BJ (cell line): ENCODE results near the gene MSH5. TPM values are rescaled to one million over a fixed set of nuclear protein-coding genes. Genes with fewer than 3 reads are reported as not detected.

Experiments used
- CTCF ChIA-PET: fragments of 350-600 bp; formaldehyde crosslinking; extraction: SDS; loops from one replicate; lab custom pipeline; 2021; ENCODE audit warnings: antibody characterized with exemption, inconsistent platforms; lab: Yijun Ruan, JAX
- POLR2A ChIA-PET: fragments of 300-600 bp; sonication (Branson Sonifier 250); formaldehyde crosslinking; extraction: SDS; loops from one replicate; lab custom pipeline; 2021; ENCODE audit warnings: antibody characterized with exemption; lab: Charles Lee
- DNase-seq: peaks from one replicate; pipeline ENCODE4 v3.0.0-alpha.2; 2011; ENCODE audit warnings: low read depth
- H3K27me3 ChIP-seq: 2 replicates; pipeline ENCODE4 v1.6.0; 2011; ENCODE audit warnings: low read length; ENCODE audit not compliant: control insufficient read depth, insufficient read depth
- H3K36me3 ChIP-seq: 2 replicates; pipeline ENCODE4 v1.5.1; 2011; ENCODE audit warnings: low read length; ENCODE audit not compliant: control insufficient read depth, insufficient read depth
- H3K4me3 ChIP-seq: 2 replicates; pipeline ENCODE4 v1.5.1; 2011; ENCODE audit warnings: low read depth, mild to moderate bottlenecking, control low read depth, low read length
- polyA plus RNA-seq: library from polyadenylated mRNA; depleted of rRNA; stranded (reverse); fragments of >200 nt; gene quantifications from 2 replicates; pipeline ENCODE4 v1.2.3, GENCODE V29; 2011
- TF ChIP-seq, protein P1 (sequence below): IDR thresholded peaks from 2 replicates; pipeline ENCODE4 v1.5.1; 2011; ENCODE audit warnings: low read depth, mild to moderate bottlenecking, control low read depth, inconsistent platforms, low read length, moderate library complexity; ENCODE audit not compliant: insufficient read depth

Gene MSH5
- polyA plus RNA-seq, 1 experiment, result 10.7 TPM

DNA sequence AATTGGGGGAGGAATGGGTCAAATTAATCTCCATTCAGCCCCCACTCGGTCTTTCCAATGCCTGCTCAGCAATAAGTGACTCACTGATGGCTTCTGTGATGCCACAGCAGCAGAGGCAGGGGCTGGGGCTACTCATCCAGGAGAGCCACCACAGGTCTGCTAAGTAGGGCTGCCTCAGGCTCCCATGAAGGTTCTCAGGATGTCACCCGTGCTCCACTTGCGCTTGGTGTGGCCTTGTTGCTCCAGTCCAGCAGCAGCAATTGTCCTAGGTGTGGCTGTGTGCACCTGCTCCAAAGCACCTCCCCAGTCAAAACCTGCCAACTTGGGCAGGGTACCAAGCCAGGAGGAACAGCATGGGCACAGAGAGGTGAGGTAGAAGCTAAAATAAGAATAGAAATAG, 17.6 kb upstream of the MSH5 start:
- CTCF ChIA-PET, result interaction anchor here (0.6 kb wide), 1 partner anchor 81 kb away, joined by 3 read pairs; no protein-coding TSS in a partner anchor

DNA sequence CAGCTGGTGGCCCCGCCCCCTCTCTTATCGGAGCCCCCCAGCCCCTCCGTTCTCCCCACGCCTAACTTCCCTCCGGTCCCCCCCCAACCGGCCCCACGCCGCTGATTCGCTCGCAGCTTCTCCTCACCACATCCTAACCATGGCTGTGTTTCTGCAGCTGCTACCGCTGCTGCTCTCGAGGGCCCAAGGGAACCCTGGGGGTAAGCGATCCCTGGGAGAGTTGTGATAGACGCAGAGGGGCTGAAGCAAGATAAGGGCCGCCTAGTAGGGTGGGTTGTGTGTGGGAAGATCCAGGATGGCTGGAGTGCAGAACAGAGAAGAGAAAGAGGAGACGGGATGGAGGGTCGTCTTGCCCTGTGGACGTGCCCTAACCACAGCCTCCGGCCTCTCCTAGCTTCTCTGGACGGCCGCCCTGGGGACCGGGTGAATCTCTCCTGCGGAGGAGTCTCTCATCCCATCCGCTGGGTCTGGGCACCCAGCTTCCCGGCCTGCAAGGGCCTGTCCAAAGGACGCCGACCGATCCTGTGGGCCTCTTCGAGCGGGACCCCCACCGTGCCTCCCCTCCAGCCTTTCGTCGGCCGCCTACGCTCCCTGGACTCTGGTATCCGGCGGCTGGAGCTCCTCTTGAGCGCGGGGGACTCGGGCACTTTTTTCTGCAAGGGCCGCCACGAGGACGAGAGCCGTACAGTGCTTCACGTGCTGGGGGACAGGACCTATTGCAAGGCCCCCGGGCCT, 16.4 kb upstream of the MSH5 start, which contains the start of gene MPIG6B:
Gene MPIG6B, plus strand, starts transcription at position 129 of the 735 bp plus-strand sequence. Its CDS starts 11 bp downstream, at position 140.
- CTCF ChIA-PET, result interaction anchor here (1.2 to 1.7 kb wide), 2 partner anchors 9 to 46 kb away, joined by 4 to 6 read pairs; partner anchors contain the start of gene LY6G6D

More for the DNA sequence above, 17.6 kb upstream of the MSH5 start:
- POLR2A ChIA-PET, result no interaction called here
- Histone ChIP-seq H3K4me3 (no peak overlapping the region), H3K36me3 (peaks cover 6% of the 10 kb centered on the region), H3K27me3 (peaks cover 3% of the 10 kb centered on the region)
- TF ChIP-seq, protein P1, sequence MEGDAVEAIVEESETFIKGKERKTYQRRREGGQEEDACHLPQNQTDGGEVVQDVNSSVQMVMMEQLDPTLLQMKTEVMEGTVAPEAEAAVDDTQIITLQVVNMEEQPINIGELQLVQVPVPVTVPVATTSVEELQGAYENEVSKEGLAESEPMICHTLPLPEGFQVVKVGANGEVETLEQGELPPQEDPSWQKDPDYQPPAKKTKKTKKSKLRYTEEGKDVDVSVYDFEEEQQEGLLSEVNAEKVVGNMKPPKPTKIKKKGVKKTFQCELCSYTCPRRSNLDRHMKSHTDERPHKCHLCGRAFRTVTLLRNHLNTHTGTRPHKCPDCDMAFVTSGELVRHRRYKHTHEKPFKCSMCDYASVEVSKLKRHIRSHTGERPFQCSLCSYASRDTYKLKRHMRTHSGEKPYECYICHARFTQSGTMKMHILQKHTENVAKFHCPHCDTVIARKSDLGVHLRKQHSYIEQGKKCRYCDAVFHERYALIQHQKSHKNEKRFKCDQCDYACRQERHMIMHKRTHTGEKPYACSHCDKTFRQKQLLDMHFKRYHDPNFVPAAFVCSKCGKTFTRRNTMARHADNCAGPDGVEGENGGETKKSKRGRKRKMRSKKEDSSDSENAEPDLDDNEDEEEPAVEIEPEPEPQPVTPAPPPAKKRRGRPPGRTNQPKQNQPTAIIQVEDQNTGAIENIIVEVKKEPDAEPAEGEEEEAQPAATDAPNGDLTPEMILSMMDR, result no peak
- DNase-seq, result no peak

DNA sequence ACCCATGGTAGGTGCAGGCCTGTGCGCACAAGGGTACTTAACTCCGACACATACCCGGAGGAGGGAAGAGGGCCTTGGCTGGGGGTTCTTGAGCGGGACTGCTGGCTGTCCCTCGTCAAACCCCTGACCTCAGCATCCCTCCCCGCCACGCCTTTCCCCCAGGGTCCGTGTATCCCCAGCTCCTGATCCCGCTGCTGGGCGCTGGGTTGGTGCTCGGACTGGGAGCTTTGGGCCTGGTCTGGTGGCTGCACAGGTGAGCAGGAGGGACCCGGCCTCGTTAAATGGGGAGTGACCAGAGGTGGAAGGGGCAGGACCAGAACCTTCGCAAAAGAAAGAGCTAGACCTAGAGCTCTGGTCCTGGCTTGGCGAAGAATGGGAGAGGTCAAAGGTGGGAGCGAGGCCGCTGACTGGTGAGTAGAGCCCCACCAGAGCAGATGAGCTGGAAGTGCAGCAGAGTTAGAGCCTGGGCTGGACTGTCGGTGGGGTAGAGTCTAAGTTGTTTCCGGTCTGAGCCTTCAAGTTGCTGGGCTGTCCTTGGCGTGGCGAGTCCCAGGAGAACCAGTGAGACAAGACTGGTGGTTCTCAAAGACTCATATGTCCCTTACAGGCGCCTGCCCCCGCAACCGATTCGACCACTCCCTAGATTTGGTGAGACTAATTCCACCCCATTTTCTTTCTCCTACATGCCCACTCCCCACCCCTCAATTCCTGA, 15.7 kb upstream of the MSH5 start:
- Histone ChIP-seq H3K4me3 (no peak overlapping the region), H3K36me3 (peaks cover 6% of the 10 kb centered on the region), H3K27me3 (no peaks in the 10 kb centered on the region; the same call in 1 of the 2 replicates)
- no peak for DNase-seq
- POLR2A ChIA-PET, result interaction anchor here (0.9 kb wide), 1 partner anchor 472 kb away, joined by 3 read pairs; no protein-coding TSS in a partner anchor
- CTCF ChIA-PET, result interaction anchor here (1.2 to 1.7 kb wide), 2 partner anchors 9 to 45 kb away, joined by 4 to 6 read pairs; partner anchors contain the start of gene LY6G6D
- TF ChIP-seq, protein P1, result no peak

More for the DNA sequence above, 16.4 kb upstream of the MSH5 start, which contains the start of gene MPIG6B:
- POLR2A ChIA-PET, result no interaction called here
- Histone ChIP-seq H3K27me3 (no peaks in the 10 kb centered on the region; the same call in none of the 2 replicates), H3K4me3 (no peak within 1 kb of the TSS), H3K36me3 (peaks cover 6% of the 10 kb centered on the region)
- no peak for DNase-seq
- TF ChIP-seq, protein P1, result no peak

DNA sequence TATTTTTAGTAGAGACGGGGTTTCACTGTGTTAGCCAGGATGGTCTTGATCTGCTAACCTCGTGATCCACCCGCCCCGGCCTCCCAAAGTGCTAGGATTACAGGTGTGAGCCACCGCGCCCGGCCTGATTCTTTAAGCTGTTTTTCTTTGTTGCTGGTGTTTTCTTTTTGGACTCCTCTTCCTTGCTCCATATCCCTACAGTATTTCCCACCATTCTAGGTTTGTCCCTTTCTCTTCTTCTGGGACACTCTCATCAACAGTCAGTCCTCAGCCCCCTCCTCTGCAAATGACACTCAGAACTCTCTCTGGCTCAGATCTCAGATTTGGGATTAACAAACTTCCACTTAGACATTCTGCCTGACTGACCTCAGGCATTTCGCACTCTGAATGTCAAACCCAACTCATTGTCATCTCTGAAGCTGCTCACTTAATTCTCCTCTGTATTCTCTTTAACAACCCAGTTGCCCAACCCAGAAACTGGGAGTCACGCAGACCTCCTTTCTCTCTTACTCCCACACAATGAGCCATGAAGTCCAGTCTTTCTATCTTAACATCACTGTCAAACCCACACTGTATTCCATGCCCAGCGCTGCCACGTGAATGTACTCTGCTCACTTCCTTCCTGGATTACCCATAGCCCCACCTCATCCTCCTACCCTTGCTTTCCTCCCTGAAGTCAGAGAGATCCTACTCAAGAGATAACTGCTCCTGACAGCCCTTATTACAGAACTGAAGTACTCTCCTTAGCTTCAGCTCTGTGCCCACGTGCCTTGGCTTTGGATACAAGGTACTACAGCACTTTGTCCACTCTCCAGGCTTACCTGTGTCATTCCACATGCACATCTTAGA, 14.1 kb upstream of the MSH5 start:
- H3K4me3 ChIP-seq, result no peak overlapping the region
- ChIA-PET CTCF (interaction anchor here (0.8 to 1.8 kb wide), 2 partner anchors 9 to 14 kb away, joined by 3 to 4 read pairs; no protein-coding TSS in a partner anchor), POLR2A (no interaction called here)
- peaks cover 10% of the 10 kb centered on the region for H3K36me3 ChIP-seq
- TF ChIP-seq, protein P1, result no peak
- no peaks in the 10 kb centered on the region for H3K27me3 ChIP-seq
- no peak for DNase-seq
